HepG2 (cell line): Measurements from ENCODE around the gene DOC2A. TPM values are rescaled to one million over a fixed set of nuclear protein-coding genes. Genes with fewer than 3 reads are reported as not detected.

ENCODE experiments used
- ATAD3A ChIP-seq: sonication (generic); formaldehyde crosslinking; IDR thresholded peaks from 2 replicates; pipeline ENCODE4 v1.4.0; 2020; ENCODE audit warnings: missing genetic modification reagents
- ELF4 ChIP-seq: sonication (generic); formaldehyde crosslinking; IDR thresholded peaks from 2 replicates; pipeline ENCODE4 v1.5.0; 2020; ENCODE audit warnings: missing genetic modification reagents, mild to moderate bottlenecking, moderate library complexity, borderline replicate concordance
- MZF1 ChIP-seq: sonication (generic); formaldehyde crosslinking; IDR thresholded peaks from 2 replicates; pipeline ENCODE4 v1.8.1; 2023; ENCODE audit warnings: mild to moderate bottlenecking, missing genetic modification reagents, borderline replicate concordance
- REPIN1 ChIP-seq: sonication (generic); formaldehyde crosslinking; IDR thresholded peaks from 2 replicates; pipeline ENCODE4 v1.8.0; 2022; ENCODE audit warnings: missing genetic modification reagents, low read depth, mild to moderate bottlenecking, borderline replicate concordance
- RXRB ChIP-seq: IDR thresholded peaks from 2 replicates; pipeline ENCODE4 v1.6.1; 2016; ENCODE audit warnings: borderline replicate concordance, missing genetic modification reagents, missing compliant biosample characterization
- TOE1 ChIP-seq: sonication (generic); formaldehyde crosslinking; IDR thresholded peaks from 2 replicates; pipeline ENCODE4 v1.4.0; 2020; ENCODE audit warnings: mild to moderate bottlenecking, missing genetic modification reagents
- YEATS2 ChIP-seq: sonication (generic); formaldehyde crosslinking; IDR thresholded peaks from 2 replicates; pipeline ENCODE4 v1.4.0; 2020; ENCODE audit warnings: missing genetic modification reagents, borderline replicate concordance
- ZFP41 ChIP-seq: sonication (generic); formaldehyde crosslinking; IDR thresholded peaks from 2 replicates; pipeline ENCODE4 v1.4.0; 2020; ENCODE audit warnings: mild to moderate bottlenecking, missing genetic modification reagents, borderline replicate concordance
- ZMYM3 ChIP-seq: sonication (generic); formaldehyde crosslinking; IDR thresholded peaks from 2 replicates; pipeline ENCODE4 v1.5.1; 2020; ENCODE audit warnings: mild to moderate bottlenecking, missing genetic modification reagents
- ZNF253 ChIP-seq: sonication (generic); formaldehyde crosslinking; IDR thresholded peaks from 2 replicates; pipeline ENCODE4 v1.8.0; 2022; ENCODE audit warnings: mild to moderate bottlenecking, missing genetic modification reagents, borderline replicate concordance
- ZNF337 ChIP-seq: sonication (generic); formaldehyde crosslinking; IDR thresholded peaks from 2 replicates; pipeline ENCODE4 v1.5.1; 2020; ENCODE audit warnings: missing genetic modification reagents, low read depth, mild to moderate bottlenecking, borderline replicate concordance
- ZNF543 ChIP-seq: sonication (generic); formaldehyde crosslinking; IDR thresholded peaks from 2 replicates; pipeline ENCODE4 v1.4.0; 2020; ENCODE audit warnings: mild to moderate bottlenecking, missing genetic modification reagents
- ZNF549 ChIP-seq: sonication (generic); formaldehyde crosslinking; IDR thresholded peaks from 2 replicates; pipeline ENCODE4 v1.5.0; 2020; ENCODE audit warnings: missing genetic modification reagents
- polyA plus RNA-seq, 8 experiments: library from polyadenylated mRNA; depleted of rRNA in 3 of 8; stranded (reverse) in 7 of 8; unstranded in 1 of 8; fragments of >200 nt; fragmentation: Illumina TruSeq in 4 of 8; extraction: Trizol in 4 of 8; gene quantifications; 2 replicates each; pipeline versions ENCODE4 v1.2.1 to v1.2.3, GENCODE V29; 2011 to 2016; ENCODE audit warnings: low read depth in 4 of 8, missing spikeins in 1 of 8, mixed read lengths in 1 of 8; ENCODE audit not compliant: insufficient read depth in 1 of 8
- total RNA-seq, 5 experiments: library from RNA; depleted of rRNA; stranded (reverse); fragments of >200 nt; fragmentation: Illumina TruSeq; extraction: Trizol; gene quantifications; 2 replicates each; pipeline ENCODE4 v1.2.3, GENCODE V29; 2016; ENCODE audit warnings: low read depth in 1 of 5
- TF ChIP-seq, protein P1 (sequence below): sonication (generic); formaldehyde crosslinking; IDR thresholded peaks from 2 replicates; pipeline ENCODE4 v1.4.0; 2020; ENCODE audit warnings: mild to moderate bottlenecking, missing genetic modification reagents
- TF ChIP-seq, protein P2 (sequence below): sonication (generic); formaldehyde crosslinking; IDR thresholded peaks from 2 replicates; pipeline ENCODE4 v1.8.0; 2023; ENCODE audit warnings: mild to moderate bottlenecking, missing genetic modification reagents
- TF ChIP-seq, protein P3 (sequence below): sonication (generic); formaldehyde crosslinking; IDR thresholded peaks from 2 replicates; pipeline ENCODE4 v1.5.0; 2020; ENCODE audit warnings: missing genetic modification reagents
- TF ChIP-seq, protein P4 (sequence below): sonication (generic); formaldehyde crosslinking; IDR thresholded peaks from 2 replicates; pipeline ENCODE4 v1.4.0; 2020; ENCODE audit warnings: missing genetic modification reagents
- TF ChIP-seq, protein P5 (sequence below), 2 experiments: sonication (generic) in 1 of 2; formaldehyde crosslinking in 1 of 2; IDR thresholded peaks; 2 replicates each; pipeline versions ENCODE4 v1.6.1 to v1.9.0; 2014 to 2022; ENCODE audit warnings: antibody characterized with exemption in 1 of 2, borderline replicate concordance in 1 of 2, inconsistent platforms in 1 of 2, low read depth in 1 of 2, missing genetic modification reagents in 1 of 2

Gene DOC2A
- total and polyA plus RNA-seq, 2 of the 13 experiments (the other 11 are each of a cell fraction or from before 2014, with no cell fraction given), result 0.15 to 0.55 TPM

DNA sequence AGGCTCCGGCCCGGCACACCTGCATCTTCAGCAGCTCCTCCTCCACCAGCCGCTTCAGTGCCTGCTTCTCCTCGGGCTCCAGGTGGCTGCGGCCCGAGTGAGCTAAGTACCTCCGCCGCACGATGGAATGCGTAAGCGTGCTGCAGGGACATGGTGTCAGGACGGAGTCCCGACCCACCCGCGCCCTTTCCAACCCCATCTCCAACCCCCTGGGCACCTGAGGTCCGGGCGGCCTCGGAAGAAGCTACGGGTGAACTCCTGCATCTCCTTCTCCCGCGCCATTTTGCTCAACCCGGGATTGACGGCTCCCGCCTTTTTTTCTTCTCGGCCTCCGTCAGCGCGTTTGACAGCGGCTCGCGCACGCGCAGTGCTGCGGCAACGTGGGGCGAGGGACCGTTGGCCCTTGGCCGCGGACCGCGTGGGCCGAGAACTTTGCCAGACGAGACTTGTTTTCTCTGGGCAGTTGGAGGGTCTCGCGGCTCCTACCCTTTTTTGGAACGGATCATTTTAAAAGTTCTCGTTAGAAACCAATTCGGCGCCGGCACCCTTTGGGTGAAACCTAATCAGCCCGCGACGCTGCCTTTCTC is 15.4 kb downstream of the DOC2A start, which contains the start of gene HIRIP3 (continued):
- TF ChIP-seq REPIN1, result no peak
- TF ChIP-seq, protein P1, sequence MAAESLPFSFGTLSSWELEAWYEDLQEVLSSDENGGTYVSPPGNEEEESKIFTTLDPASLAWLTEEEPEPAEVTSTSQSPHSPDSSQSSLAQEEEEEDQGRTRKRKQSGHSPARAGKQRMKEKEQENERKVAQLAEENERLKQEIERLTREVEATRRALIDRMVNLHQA (CRISPR knock-in tag), result no peak
- TF ChIP-seq, protein P2, sequence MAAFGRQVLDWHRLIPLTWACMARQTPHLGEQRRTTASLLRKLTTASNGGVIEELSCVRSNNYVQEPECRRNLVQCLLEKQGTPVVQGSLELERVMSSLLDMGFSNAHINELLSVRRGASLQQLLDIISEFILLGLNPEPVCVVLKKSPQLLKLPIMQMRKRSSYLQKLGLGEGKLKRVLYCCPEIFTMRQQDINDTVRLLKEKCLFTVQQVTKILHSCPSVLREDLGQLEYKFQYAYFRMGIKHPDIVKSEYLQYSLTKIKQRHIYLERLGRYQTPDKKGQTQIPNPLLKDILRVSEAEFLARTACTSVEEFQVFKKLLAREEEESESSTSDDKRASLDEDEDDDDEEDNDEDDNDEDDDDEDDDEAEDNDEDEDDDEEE (CRISPR knock-in tag), result peak; percentile 76; the same call in 1 of the 2 replicates
- no peak for TF ChIP-seq ZNF543 (CRISPR knock-in tag)
- no peak for TF ChIP-seq YEATS2
- TF ChIP-seq TOE1 (CRISPR knock-in tag), result peak; percentile 51
- TF ChIP-seq ZMYM3 (CRISPR knock-in tag), result no peak; the same call in 1 of the 2 replicates
- TF ChIP-seq ATAD3A (CRISPR knock-in tag), result no peak
- no peak; the same call in 1 of the 2 replicates for TF ChIP-seq ZFP41 (CRISPR knock-in tag)
- TF ChIP-seq, protein P3, sequence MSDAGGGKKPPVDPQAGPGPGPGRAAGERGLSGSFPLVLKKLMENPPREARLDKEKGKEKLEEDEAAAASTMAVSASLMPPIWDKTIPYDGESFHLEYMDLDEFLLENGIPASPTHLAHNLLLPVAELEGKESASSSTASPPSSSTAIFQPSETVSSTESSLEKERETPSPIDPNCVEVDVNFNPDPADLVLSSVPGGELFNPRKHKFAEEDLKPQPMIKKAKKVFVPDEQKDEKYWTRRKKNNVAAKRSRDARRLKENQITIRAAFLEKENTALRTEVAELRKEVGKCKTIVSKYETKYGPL (CRISPR knock-in tag), result peak; percentile 85; the same call in 1 of the 2 replicates
- TF ChIP-seq ZNF253, result 0 out of 2 replicates have a peak, but pooled peaks have one; percentile 15
- no peak for TF ChIP-seq MZF1 (CRISPR knock-in tag)
- no peak for TF ChIP-seq ZNF549 (CRISPR knock-in tag)
- TF ChIP-seq, protein P4, sequence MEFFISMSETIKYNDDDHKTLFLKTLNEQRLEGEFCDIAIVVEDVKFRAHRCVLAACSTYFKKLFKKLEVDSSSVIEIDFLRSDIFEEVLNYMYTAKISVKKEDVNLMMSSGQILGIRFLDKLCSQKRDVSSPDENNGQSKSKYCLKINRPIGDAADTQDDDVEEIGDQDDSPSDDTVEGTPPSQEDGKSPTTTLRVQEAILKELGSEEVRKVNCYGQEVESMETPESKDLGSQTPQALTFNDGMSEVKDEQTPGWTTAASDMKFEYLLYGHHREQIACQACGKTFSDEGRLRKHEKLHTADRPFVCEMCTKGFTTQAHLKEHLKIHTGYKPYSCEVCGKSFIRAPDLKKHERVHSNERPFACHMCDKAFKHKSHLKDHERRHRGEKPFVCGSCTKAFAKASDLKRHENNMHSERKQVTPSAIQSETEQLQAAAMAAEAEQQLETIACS (CRISPR knock-in tag), result peak; percentile 51
- TF ChIP-seq RXRB (CRISPR knock-in tag), result no peak
- no peak for TF ChIP-seq ZNF337
- no peak for TF ChIP-seq ELF4
- TF ChIP-seq, protein P5, sequence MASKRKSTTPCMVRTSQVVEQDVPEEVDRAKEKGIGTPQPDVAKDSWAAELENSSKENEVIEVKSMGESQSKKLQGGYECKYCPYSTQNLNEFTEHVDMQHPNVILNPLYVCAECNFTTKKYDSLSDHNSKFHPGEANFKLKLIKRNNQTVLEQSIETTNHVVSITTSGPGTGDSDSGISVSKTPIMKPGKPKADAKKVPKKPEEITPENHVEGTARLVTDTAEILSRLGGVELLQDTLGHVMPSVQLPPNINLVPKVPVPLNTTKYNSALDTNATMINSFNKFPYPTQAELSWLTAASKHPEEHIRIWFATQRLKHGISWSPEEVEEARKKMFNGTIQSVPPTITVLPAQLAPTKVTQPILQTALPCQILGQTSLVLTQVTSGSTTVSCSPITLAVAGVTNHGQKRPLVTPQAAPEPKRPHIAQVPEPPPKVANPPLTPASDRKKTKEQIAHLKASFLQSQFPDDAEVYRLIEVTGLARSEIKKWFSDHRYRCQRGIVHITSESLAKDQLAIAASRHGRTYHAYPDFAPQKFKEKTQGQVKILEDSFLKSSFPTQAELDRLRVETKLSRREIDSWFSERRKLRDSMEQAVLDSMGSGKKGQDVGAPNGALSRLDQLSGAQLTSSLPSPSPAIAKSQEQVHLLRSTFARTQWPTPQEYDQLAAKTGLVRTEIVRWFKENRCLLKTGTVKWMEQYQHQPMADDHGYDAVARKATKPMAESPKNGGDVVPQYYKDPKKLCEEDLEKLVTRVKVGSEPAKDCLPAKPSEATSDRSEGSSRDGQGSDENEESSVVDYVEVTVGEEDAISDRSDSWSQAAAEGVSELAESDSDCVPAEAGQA (IDR thresholded peaks at IDR 0.05; ENCODE audit: low read depth), result no peak
- TF ChIP-seq, protein P5 (CRISPR knock-in tag; IDR thresholded peaks at IDR 0.05; ENCODE audit: borderline replicate concordance), result no peak
